GM12891 (cell line): Measurements from ENCODE around the gene CDH19.

Experiments
- POLR2A ChIP-seq: IDR thresholded peaks from 2 replicates; pipeline ENCODE4 v1.6.1; 2011; ENCODE audit warnings: low read depth, low read length, control low read depth
- POLR2AphosphoS5 ChIP-seq: IDR thresholded peaks from 2 replicates; pipeline ENCODE4 v1.6.1; 2011; ENCODE audit warnings: low read depth, low read length, control low read depth
- POU2F2 ChIP-seq: IDR thresholded peaks from 2 replicates; pipeline ENCODE4 v1.6.1; 2011; ENCODE audit warnings: low read depth, mild to moderate bottlenecking, control low read depth, low read length, moderate library complexity
- TAF1 ChIP-seq: IDR thresholded peaks from 2 replicates; pipeline ENCODE4 v1.6.1; 2011; ENCODE audit warnings: low read depth, low read length, control low read depth

DNA sequence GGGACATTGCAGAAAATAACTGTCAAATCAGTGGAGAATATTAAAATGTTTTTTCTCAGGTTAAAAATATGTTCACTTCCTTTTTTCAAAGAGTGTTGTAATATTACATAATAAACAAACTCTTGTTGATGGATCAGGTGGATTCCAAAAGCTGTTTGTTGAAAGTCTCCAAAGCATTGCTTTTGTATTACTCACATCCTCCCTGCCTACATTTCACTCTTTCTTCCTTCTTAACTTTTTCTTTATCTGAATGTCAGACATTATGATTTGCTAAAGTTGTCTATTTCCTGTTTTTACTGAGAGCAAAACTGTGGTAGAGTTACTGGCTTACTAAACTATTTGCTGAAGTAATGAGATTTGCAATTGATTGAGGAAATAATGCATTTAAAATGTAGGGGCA lies 92.1 kb downstream of the CDH19 start:
- TF ChIP-seq POLR2AphosphoS5 (no peak), POLR2A (no peak), TAF1 (no peak), POU2F2 (no peak)
